ENCODE data around the gene FRMD3. TPM values are rescaled to one million over a fixed set of nuclear protein-coding genes. Genes with fewer than 3 reads are reported as not detected.

Gene FRMD3
- total RNA-seq, 1 experiment from 2014 or later = 0.10 TPM

- Histone ChIP-seq H3K4me3 (ENCODE audit: insufficient read depth, low read depth, low read length) (no peak overlapping the region), H3K27me3 (ENCODE audit: control insufficient read depth, insufficient read depth, low read length) (no peaks in the 10 kb centered on the region), H3K36me3 (replicated peaks; ENCODE audit: control insufficient read depth, insufficient read depth, low read length) (no peaks in the 10 kb centered on the region)
- no peak for DNase-seq
These were observed 222.6 kb downstream of the FRMD3 start for GRCh38 chr9:83315649-83316048.

- Histone ChIP-seq H3K36me3 (replicated peaks; ENCODE audit: control insufficient read depth, insufficient read depth, low read length) (no peaks in the 10 kb centered on the region), H3K27me3 (ENCODE audit: control insufficient read depth, insufficient read depth, low read length) (no peaks in the 10 kb centered on the region), H3K4me3 (ENCODE audit: insufficient read depth, low read depth, low read length) (no peak overlapping the region)
- no peak for DNase-seq
These were observed 224.4 kb downstream of the FRMD3 start for GRCh38 chr9:83313781-83314180.

- H3K4me3 ChIP-seq (ENCODE audit: insufficient read depth, low read depth, low read length) = no peak overlapping the region
- no peaks in the 10 kb centered on the region for H3K27me3 ChIP-seq (ENCODE audit: control insufficient read depth, insufficient read depth, low read length)
- no peak for DNase-seq
- no peaks in the 10 kb centered on the region for H3K36me3 ChIP-seq (replicated peaks; ENCODE audit: control insufficient read depth, insufficient read depth, low read length)
These were observed 225.7 kb downstream of the FRMD3 start for GRCh38 chr9:83312537-83312936.

GRCh38 chr9:83307066-83307724 lies 231.0 kb downstream of the FRMD3 start:
- DNase-seq = no peak
- no peaks in the 10 kb centered on the region for H3K36me3 ChIP-seq (replicated peaks; ENCODE audit: control insufficient read depth, insufficient read depth, low read length)
- no peaks in the 10 kb centered on the region for H3K27me3 ChIP-seq (ENCODE audit: control insufficient read depth, insufficient read depth, low read length)
- no peak overlapping the region for H3K4me3 ChIP-seq (ENCODE audit: insufficient read depth, low read depth, low read length)

- H3K27me3 ChIP-seq (ENCODE audit: control insufficient read depth, insufficient read depth, low read length) = no peaks in the 10 kb centered on the region
- DNase-seq = peak; percentile 15
- no peaks in the 10 kb centered on the region for H3K36me3 ChIP-seq (replicated peaks; ENCODE audit: control insufficient read depth, insufficient read depth, low read length)
- H3K4me3 ChIP-seq (ENCODE audit: insufficient read depth, low read depth, low read length) = no peak overlapping the region
These were observed 233.5 kb downstream of the FRMD3 start for GRCh38 chr9:83304686-83305085.

- Histone ChIP-seq H3K4me3 (ENCODE audit: insufficient read depth, low read depth, low read length) (no peak overlapping the region), H3K27me3 (ENCODE audit: control insufficient read depth, insufficient read depth, low read length) (no peaks in the 10 kb centered on the region), H3K36me3 (replicated peaks; ENCODE audit: control insufficient read depth, insufficient read depth, low read length) (no peaks in the 10 kb centered on the region)
- no peak for DNase-seq
These were observed 238.6 kb downstream of the FRMD3 start for GRCh38 chr9:83299571-83299970.

GRCh38 chr9:83299094-83299493 lies 239.1 kb downstream of the FRMD3 start:
- H3K36me3 ChIP-seq (replicated peaks; ENCODE audit: control insufficient read depth, insufficient read depth, low read length) = no peaks in the 10 kb centered on the region
- H3K27me3 ChIP-seq (ENCODE audit: control insufficient read depth, insufficient read depth, low read length) = no peaks in the 10 kb centered on the region
- DNase-seq = no peak
- H3K4me3 ChIP-seq (ENCODE audit: insufficient read depth, low read depth, low read length) = no peak overlapping the region

- H3K27me3 ChIP-seq (ENCODE audit: control insufficient read depth, insufficient read depth, low read length) = no peaks in the 10 kb centered on the region
- H3K4me3 ChIP-seq (ENCODE audit: insufficient read depth, low read depth, low read length) = no peak overlapping the region
- peak; percentile 21 for DNase-seq
- no peaks in the 10 kb centered on the region for H3K36me3 ChIP-seq (replicated peaks; ENCODE audit: control insufficient read depth, insufficient read depth, low read length)
These were observed 242.1 kb downstream of the FRMD3 start for GRCh38 chr9:83296123-83296522.

- H3K4me3 ChIP-seq (ENCODE audit: insufficient read depth, low read depth, low read length) = no peak overlapping the region
- H3K36me3 ChIP-seq (replicated peaks; ENCODE audit: control insufficient read depth, insufficient read depth, low read length) = no peaks in the 10 kb centered on the region
- no peak for DNase-seq
- no peaks in the 10 kb centered on the region for H3K27me3 ChIP-seq (ENCODE audit: control insufficient read depth, insufficient read depth, low read length)
These were observed 243.4 kb downstream of the FRMD3 start for GRCh38 chr9:83294816-83295215.

- no peaks in the 10 kb centered on the region for H3K27me3 ChIP-seq (ENCODE audit: control insufficient read depth, insufficient read depth, low read length)
- H3K4me3 ChIP-seq (ENCODE audit: insufficient read depth, low read depth, low read length) = no peak overlapping the region
- DNase-seq = no peak
- no peaks in the 10 kb centered on the region for H3K36me3 ChIP-seq (replicated peaks; ENCODE audit: control insufficient read depth, insufficient read depth, low read length)
These were observed 247.0 kb downstream of the FRMD3 start for GRCh38 chr9:83291196-83291595.

- Histone ChIP-seq H3K27me3 (ENCODE audit: control insufficient read depth, insufficient read depth, low read length) (no peaks in the 10 kb centered on the region), H3K36me3 (replicated peaks; ENCODE audit: control insufficient read depth, insufficient read depth, low read length) (no peaks in the 10 kb centered on the region), H3K4me3 (ENCODE audit: insufficient read depth, low read depth, low read length) (no peak overlapping the region)
- no peak for DNase-seq
These were observed 247.5 kb downstream of the FRMD3 start for GRCh38 chr9:83290692-83291091.

GRCh38 chr9:83287021-83287420 lies 251.2 kb downstream of the FRMD3 start:
- Histone ChIP-seq H3K36me3 (replicated peaks; ENCODE audit: control insufficient read depth, insufficient read depth, low read length) (no peaks in the 10 kb centered on the region), H3K27me3 (ENCODE audit: control insufficient read depth, insufficient read depth, low read length) (no peaks in the 10 kb centered on the region), H3K4me3 (ENCODE audit: insufficient read depth, low read depth, low read length) (no peak overlapping the region)
- no peak for DNase-seq

GRCh38 chr9:83285445-83286225 lies 252.6 kb downstream of the FRMD3 start:
- Histone ChIP-seq H3K36me3 (replicated peaks; ENCODE audit: control insufficient read depth, insufficient read depth, low read length) (no peaks in the 10 kb centered on the region), H3K27me3 (ENCODE audit: control insufficient read depth, insufficient read depth, low read length) (no peaks in the 10 kb centered on the region), H3K4me3 (ENCODE audit: insufficient read depth, low read depth, low read length) (no peak overlapping the region)
- DNase-seq = no peak

GRCh38 chr9:83284746-83285145 lies 253.5 kb downstream of the FRMD3 start:
- Histone ChIP-seq H3K27me3 (ENCODE audit: control insufficient read depth, insufficient read depth, low read length) (no peaks in the 10 kb centered on the region), H3K36me3 (replicated peaks; ENCODE audit: control insufficient read depth, insufficient read depth, low read length) (no peaks in the 10 kb centered on the region), H3K4me3 (ENCODE audit: insufficient read depth, low read depth, low read length) (no peak overlapping the region)
- no peak for DNase-seq

GRCh38 chr9:83283528-83283927 lies 254.7 kb downstream of the FRMD3 start:
- DNase-seq = no peak
- H3K27me3 ChIP-seq (ENCODE audit: control insufficient read depth, insufficient read depth, low read length) = no peaks in the 10 kb centered on the region
- H3K4me3 ChIP-seq (ENCODE audit: insufficient read depth, low read depth, low read length) = no peak overlapping the region
- no peaks in the 10 kb centered on the region for H3K36me3 ChIP-seq (replicated peaks; ENCODE audit: control insufficient read depth, insufficient read depth, low read length)

Measured in H7 (cell line).